ENCODE results near the gene INSM1. TPM values are rescaled to one million over a fixed set of nuclear protein-coding genes. Genes with fewer than 3 reads are reported as not detected.

The INSM1 gene
- total and polyA plus RNA-seq, 2 of the 13 experiments (the other 11 are each of a cell fraction or from before 2014, with no cell fraction given): not detected

- no peak for TF ChIP-seq AKNA (CRISPR knock-in tag; IDR thresholded peaks at IDR 0.05; ENCODE audit: borderline replicate concordance)
- TF ChIP-seq SIN3A (IDR thresholded peaks at IDR 0.05; ENCODE audit: borderline replicate concordance, low read depth, low read length): no peak
- no peak for TF ChIP-seq KMT2B (CRISPR knock-in tag; IDR thresholded peaks at IDR 0.05)
- TF ChIP-seq PHF8 (CRISPR knock-in tag; IDR thresholded peaks at IDR 0.05): no peak
- no peak for TF ChIP-seq ZNF160 (CRISPR knock-in tag; IDR thresholded peaks at IDR 0.05)
- TF ChIP-seq ARNT2 (CRISPR knock-in tag; IDR thresholded peaks at IDR 0.05; ENCODE audit: low read depth): no peak
- TF ChIP-seq STAG1 (CRISPR knock-in tag; IDR thresholded peaks at IDR 0.05): peak; percentile 42
- TF ChIP-seq CTCF (CRISPR knock-in tag; IDR thresholded peaks at IDR 0.05): peak; percentile 38
- TF ChIP-seq FOXC1 (CRISPR knock-in tag; IDR thresholded peaks at IDR 0.05; ENCODE audit: borderline replicate concordance): no peak
- TF ChIP-seq HES4 (CRISPR knock-in tag; IDR thresholded peaks at IDR 0.05; ENCODE audit: borderline replicate concordance): no peak
- TF ChIP-seq PLSCR1 (CRISPR knock-in tag; IDR thresholded peaks at IDR 0.05; ENCODE audit: borderline replicate concordance): no peak
- TF ChIP-seq FOXP1 (IDR thresholded peaks at IDR 0.05): no peak
- TF ChIP-seq FOXP1 (CRISPR knock-in tag; IDR thresholded peaks at IDR 0.05): peak; percentile 31; the same call in 1 of the 2 replicates
- TF ChIP-seq, protein P1, sequence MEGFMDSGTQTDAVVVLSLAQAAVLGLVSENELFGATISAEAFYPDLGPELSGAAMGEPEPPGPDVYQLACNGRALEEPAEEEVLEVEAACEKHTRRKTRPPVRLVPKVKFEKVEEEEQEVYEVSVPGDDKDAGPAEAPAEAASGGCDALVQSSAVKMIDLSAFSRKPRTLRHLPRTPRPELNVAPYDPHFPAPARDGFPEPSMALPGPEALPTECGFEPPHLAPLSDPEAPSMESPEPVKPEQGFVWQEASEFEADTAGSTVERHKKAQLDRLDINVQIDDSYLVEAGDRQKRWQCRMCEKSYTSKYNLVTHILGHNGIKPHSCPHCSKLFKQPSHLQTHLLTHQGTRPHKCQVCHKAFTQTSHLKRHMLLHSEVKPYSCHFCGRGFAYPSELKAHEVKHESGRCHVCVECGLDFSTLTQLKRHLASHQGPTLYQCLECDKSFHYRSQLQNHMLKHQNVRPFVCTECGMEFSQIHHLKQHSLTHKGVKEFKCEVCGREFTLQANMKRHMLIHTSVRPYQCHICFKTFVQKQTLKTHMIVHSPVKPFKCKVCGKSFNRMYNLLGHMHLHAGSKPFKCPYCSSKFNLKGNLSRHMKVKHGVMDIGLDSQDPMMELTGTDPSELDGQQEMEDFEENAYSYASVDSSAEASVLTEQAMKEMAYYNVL (CRISPR knock-in tag; IDR thresholded peaks at IDR 0.05; ENCODE audit: borderline replicate concordance): no peak
- no peak for TF ChIP-seq ZNF180 (CRISPR knock-in tag; IDR thresholded peaks at IDR 0.05; ENCODE audit: borderline replicate concordance, low read depth)
- no peak for TF ChIP-seq ZNF616 (CRISPR knock-in tag; IDR thresholded peaks at IDR 0.05; ENCODE audit: low read depth)
- TF ChIP-seq RAD21 (CRISPR knock-in tag; IDR thresholded peaks at IDR 0.05): peak; percentile 23; the same call in 1 of the 2 replicates
- TF ChIP-seq ZNF652 (CRISPR knock-in tag; IDR thresholded peaks at IDR 0.05; ENCODE audit: borderline replicate concordance, low read depth): peak; percentile 79
- TF ChIP-seq ZNF530 (CRISPR knock-in tag; IDR thresholded peaks at IDR 0.05; ENCODE audit: low read depth): no peak
These were observed 40.2 kb downstream of the INSM1 start (continued) for GRCh38 chr20:20407891-20408805.

Measured in HepG2 (cell line).